Measurements from ENCODE around the gene RTTN. TPM values are rescaled to one million over a fixed set of nuclear protein-coding genes. Genes with fewer than 3 reads are reported as not detected.

RTTN gene
- total and polyA plus RNA-seq, 4 donors: 1.1 to 14.3 (median 8.8) TPM

- no peak overlapping the region for H3K27ac ChIP-seq (ENCODE audit: low read depth in 1 of 2, low read length in 2 of 2)
- no peak for DNase-seq (ENCODE audit: low spot score)
- no peak for TF ChIP-seq MAX (IDR thresholded peaks at IDR 0.05)
- TF ChIP-seq HNF4G (IDR thresholded peaks at IDR 0.05): no peak
- TF ChIP-seq TAF1 (conservative IDR thresholded peaks at IDR 0.05): no peak
- TF ChIP-seq FOXA2 (IDR thresholded peaks at IDR 0.05): no peak
- no peak for TF ChIP-seq RXRA (IDR thresholded peaks at IDR 0.05)
- no peak for TF ChIP-seq YY1 (IDR thresholded peaks at IDR 0.05)
- TF ChIP-seq HNF4A (conservative IDR thresholded peaks at IDR 0.05): no peak
- no peak for TF ChIP-seq RAD21 (IDR thresholded peaks at IDR 0.05)
- TF ChIP-seq JUND (IDR thresholded peaks at IDR 0.05): no peak
- TF ChIP-seq REST (IDR thresholded peaks at IDR 0.05): no peak
- TF ChIP-seq CTCF (IDR thresholded peaks at IDR 0.05; ENCODE audit: low read depth, low read length, missing input control): no peak
- TF ChIP-seq GABPA (IDR thresholded peaks at IDR 0.05 in 1 of 2, conservative IDR thresholded peaks at IDR 0.05 in 1 of 2): no peak
- no peak for TF ChIP-seq FOXA1 (IDR thresholded peaks at IDR 0.05)
- TF ChIP-seq, protein P1, sequence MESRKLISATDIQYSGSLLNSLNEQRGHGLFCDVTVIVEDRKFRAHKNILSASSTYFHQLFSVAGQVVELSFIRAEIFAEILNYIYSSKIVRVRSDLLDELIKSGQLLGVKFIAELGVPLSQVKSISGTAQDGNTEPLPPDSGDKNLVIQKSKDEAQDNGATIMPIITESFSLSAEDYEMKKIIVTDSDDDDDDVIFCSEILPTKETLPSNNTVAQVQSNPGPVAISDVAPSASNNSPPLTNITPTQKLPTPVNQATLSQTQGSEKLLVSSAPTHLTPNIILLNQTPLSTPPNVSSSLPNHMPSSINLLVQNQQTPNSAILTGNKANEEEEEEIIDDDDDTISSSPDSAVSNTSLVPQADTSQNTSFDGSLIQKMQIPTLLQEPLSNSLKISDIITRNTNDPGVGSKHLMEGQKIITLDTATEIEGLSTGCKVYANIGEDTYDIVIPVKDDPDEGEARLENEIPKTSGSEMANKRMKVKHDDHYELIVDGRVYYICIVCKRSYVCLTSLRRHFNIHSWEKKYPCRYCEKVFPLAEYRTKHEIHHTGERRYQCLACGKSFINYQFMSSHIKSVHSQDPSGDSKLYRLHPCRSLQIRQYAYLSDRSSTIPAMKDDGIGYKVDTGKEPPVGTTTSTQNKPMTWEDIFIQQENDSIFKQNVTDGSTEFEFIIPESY (IDR thresholded peaks at IDR 0.05): no peak
- no peak for TF ChIP-seq SP1 (IDR thresholded peaks at IDR 0.05)
- no peak for TF ChIP-seq NR2F2 (IDR thresholded peaks at IDR 0.05)
- no peak overlapping the region for H3K4me3 ChIP-seq (ENCODE audit: low read depth in 1 of 3, low read length in 3 of 3)
- H3K9ac ChIP-seq (ENCODE audit: low read depth in 1 of 2, low read length in 2 of 2): no peak overlapping the region
- H3K27me3 ChIP-seq (ENCODE audit: control insufficient read depth in 4 of 4, insufficient read depth in 4 of 4, low read length in 3 of 4): no peaks in the 10 kb centered on the region
- no peaks in the 10 kb centered on the region for H3K4me1 ChIP-seq (ENCODE audit: control insufficient read depth in 4 of 4, insufficient read depth in 4 of 4, low read length in 3 of 4)
- peaks cover 0 to 22% (median 4%) of the 10 kb centered on the region in 4 donors for H3K36me3 ChIP-seq (ENCODE audit: control insufficient read depth in 4 of 4, insufficient read depth in 3 of 4, low read depth in 1 of 4, low read length in 3 of 4)
- H3K9me3 ChIP-seq (ENCODE audit: control insufficient read depth in 4 of 4, low read length in 3 of 4): no peaks in the 10 kb centered on the region
These were observed 136.5 kb downstream of the RTTN start for GRCh38 chr18:70068981-70069380.

GRCh38 chr18:70059684-70060083, 145.8 kb downstream of the RTTN start:
- DNase-seq (ENCODE audit: low spot score): no peak
- H3K27me3 ChIP-seq (ENCODE audit: control insufficient read depth in 4 of 4, insufficient read depth in 4 of 4, low read length in 3 of 4): no peaks in the 10 kb centered on the region
- H3K4me1 ChIP-seq (ENCODE audit: control insufficient read depth in 4 of 4, insufficient read depth in 4 of 4, low read length in 3 of 4): no peaks in the 10 kb centered on the region
- no peak overlapping the region for H3K4me3 ChIP-seq (ENCODE audit: low read depth in 1 of 3, low read length in 3 of 3)
- H3K36me3 ChIP-seq (ENCODE audit: control insufficient read depth in 4 of 4, insufficient read depth in 3 of 4, low read depth in 1 of 4, low read length in 3 of 4): peaks cover 2 to 22% (median 11%) of the 10 kb centered on the region in 4 donors
- no peak overlapping the region for H3K9ac ChIP-seq (ENCODE audit: low read depth in 1 of 2, low read length in 2 of 2)
- no peak overlapping the region for H3K27ac ChIP-seq (ENCODE audit: low read depth in 1 of 2, low read length in 2 of 2)
- no peak for TF ChIP-seq YY1 (IDR thresholded peaks at IDR 0.05)
- no peak for TF ChIP-seq ATF3 (IDR thresholded peaks at IDR 0.05)
- no peak for TF ChIP-seq EGR1 (IDR thresholded peaks at IDR 0.05; ENCODE audit: low read depth in 2 of 2)
- TF ChIP-seq JUND (IDR thresholded peaks at IDR 0.05): no peak
- no peak for TF ChIP-seq NR2F2 (IDR thresholded peaks at IDR 0.05)
- no peak for TF ChIP-seq FOXA2 (IDR thresholded peaks at IDR 0.05)
- no peak for TF ChIP-seq GABPA (IDR thresholded peaks at IDR 0.05 in 1 of 2, conservative IDR thresholded peaks at IDR 0.05 in 1 of 2)
- TF ChIP-seq, protein P1 (IDR thresholded peaks at IDR 0.05): no peak
- TF ChIP-seq FOXA1 (IDR thresholded peaks at IDR 0.05): no peak
- no peak for TF ChIP-seq RXRA (IDR thresholded peaks at IDR 0.05)
- no peak for TF ChIP-seq HNF4G (IDR thresholded peaks at IDR 0.05)
- no peak for TF ChIP-seq MAX (IDR thresholded peaks at IDR 0.05)
- no peak for TF ChIP-seq HNF4A (conservative IDR thresholded peaks at IDR 0.05)
- no peak for TF ChIP-seq REST (IDR thresholded peaks at IDR 0.05)
- WGBS: 96% methylated on average over 3 of the region's 3 CpGs
- no peaks in the 10 kb centered on the region for H3K9me3 ChIP-seq (ENCODE audit: control insufficient read depth in 4 of 4, low read length in 3 of 4)
